Stimulated activated CD8-positive, alpha-beta memory T cell treated with anti-CD3 and anti-CD28 coated beads, Interleukin-4, amount 100 ng/mL, for 4 hours (primary cell): ENCODE measurements around the gene SAA4.
"Not testable (repeated sequence)": the region's sequence is repeated elsewhere in the genome, so short reads cannot be mapped to it uniquely, and the experiment has no call there.

ENCODE experiments used
- DNase-seq, 2 donors: peaks; one replicate each; pipeline ENCODE4 v3.0.0-alpha.2; 2020; ENCODE audit warnings: low read depth in 2 of 2, low spot score in 1 of 2

The SAA4 gene

DNA sequence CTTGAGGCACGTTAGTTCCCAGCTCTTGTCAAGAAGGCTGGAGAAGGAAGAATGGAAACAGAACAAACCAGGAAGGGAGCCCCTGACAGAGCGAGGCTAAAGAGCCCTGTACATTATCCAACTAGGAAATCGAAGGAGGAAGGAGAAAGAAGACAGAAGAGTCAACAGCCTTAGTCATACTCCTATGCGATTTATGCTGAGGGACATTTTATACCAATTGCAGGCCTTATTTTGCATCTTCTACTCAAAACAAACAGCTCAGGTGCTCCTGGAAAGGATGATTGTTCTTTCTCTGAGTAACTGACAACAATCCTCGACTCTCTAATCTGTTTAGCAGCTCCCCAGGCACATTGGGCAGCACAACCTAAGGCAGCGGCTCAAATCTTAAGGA is 10.6 kb upstream of the SAA4 start:
- DNase-seq = not testable (repeated sequence)

DNA sequence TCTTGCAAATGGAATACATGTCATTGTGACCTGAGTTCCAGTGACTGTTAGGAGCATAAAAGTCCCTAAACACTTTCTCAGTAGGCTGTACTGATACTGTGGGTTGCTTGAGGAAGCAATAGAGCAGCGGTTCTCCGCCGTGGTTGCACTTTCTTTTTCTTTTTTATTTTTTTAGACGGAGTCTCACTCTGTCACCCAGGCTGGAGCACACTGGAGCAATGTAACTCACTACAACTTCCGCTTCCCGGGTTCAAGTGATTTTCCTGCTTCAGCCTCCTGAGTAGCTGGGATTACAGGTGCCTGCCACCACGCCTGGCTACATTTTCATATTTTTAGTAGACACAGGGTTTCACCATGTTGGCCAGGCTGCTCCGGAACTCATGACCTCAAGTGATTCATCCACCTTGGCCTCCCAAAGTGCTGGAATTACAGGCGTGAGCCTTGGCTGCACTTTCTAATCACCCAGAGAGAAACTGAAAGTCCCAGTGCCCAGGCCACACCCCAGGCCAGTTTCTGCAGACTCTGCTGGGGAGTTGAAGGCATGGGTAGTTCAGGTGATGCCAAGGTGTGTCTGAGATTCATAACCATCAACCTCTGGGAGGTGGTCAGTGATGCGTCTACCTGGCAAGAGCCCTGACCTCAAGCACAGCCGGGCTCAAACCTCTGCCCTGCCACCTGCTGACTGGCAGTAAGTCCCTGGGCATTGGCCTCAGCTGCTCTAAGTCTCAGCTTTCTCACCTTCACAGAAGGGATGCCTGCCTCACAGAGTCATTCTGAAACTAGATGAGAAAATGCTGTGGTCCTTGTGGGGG is 10.0 kb upstream of the SAA4 start:
- not testable (repeated sequence) for DNase-seq

DNA sequence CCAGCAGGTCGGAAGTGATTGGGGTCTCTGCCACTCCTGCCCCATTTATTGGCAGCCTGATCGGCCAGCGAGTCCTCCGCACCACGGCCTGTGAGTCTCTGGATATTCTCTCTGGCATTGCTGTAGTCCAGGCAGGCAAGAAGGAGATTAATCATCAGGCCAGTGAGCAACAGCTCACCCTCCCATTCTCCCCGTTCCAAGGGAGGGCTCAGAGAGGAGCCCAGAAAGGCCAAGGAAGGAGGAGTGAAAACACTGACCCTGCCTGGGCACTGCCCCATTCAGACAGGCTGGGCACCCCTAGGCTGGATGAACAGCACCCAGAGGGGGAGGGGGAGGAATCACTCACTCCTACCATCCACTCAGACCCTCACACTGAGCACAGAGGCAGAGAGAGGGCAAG is 8.8 kb upstream of the SAA4 start:
- DNase-seq = no peak

DNA sequence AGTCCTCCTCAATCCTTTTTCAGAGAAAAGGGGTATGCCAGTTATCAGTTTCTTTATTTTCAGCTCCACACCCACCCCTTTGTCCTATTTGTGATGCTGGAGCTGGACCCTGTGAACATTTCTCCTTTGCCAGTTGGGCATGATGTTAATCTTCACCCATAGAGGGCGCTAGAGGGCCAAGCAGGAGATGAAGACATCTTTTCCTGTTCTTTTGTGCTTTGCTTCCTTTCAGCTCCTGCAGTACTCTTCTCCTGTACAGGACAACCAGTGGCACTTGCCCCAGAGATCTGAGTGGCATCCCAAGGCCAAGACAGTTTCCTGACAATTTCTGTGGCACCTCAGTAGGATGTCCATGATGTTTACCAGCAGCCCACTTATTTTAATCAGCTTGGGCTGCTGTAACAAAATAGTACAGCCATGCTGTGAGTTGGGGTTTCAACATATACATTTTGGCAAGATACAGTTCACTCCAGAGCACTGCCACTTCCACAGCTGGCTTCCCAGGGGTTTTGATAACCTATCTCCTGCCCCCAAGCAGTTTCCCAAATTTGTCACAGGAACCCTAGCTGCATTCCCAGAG is 7.3 kb upstream of the SAA4 start:
- DNase-seq = peak; percentile 8 to 18

DNA sequence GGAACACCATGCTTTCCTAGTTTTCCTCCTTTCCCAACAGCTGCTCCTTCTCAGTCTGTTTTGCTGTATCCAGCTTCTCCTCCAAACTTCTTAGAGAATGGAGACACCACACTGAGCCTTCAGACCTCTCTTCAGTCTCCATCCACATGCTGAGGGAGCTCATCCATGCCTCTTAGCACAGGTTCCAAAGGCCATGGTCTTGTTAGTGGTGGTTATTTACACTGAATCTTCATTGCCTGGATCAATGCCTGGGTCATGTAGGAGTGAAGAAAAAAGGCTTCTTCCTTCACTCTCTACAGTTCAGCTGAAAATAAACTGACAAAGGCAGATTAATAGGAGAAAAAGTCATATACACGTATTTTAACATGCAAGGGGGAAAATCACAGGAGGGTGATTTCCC is 3.1 kb upstream of the SAA4 start:
- DNase-seq = no peak

DNA sequence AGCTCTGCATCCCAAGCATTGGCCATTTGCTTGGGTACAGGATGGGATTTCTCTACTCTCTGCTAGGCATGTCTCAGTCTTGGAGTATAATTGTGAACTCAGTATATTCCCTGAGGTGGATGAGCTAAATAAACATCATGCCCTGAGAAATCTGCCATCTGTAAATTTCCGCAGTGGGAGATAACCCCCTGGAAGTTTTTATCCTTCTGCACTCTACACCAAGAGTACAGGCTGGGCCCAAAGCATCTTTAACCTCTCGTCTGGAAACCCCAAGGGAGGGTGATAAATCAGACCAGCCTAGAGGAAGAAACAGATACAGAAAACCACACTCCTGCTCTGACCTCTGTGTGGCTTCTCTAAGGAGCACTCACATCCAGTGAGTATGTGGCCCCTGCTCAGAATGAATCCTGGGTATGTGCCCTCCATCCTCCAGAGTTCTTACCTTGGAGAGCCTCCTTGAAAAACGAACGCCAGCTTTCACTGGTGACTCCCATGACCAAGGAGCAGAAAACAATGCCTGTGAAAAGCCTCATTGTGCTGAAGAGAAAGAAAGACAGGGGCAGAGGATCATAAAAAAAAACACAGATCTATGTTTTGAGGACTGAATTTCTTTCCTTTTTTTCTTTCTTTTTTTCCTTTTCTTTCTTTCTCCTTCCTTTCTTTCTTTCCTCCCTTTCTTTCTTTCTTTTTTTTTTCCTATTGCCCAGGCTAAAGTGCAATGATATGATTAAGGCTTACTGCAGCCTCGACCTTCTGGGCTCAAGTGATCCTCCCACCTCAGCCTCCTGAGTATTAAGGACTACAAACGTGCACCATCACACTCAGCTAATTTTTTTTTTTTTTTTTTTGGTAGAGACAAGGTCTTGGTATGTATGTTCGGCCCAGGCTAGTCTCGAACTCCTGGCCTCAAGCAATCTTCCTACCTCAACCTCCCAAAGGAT is 938 bp downstream of the SAA4 start:
- DNase-seq = no peak

DNA sequence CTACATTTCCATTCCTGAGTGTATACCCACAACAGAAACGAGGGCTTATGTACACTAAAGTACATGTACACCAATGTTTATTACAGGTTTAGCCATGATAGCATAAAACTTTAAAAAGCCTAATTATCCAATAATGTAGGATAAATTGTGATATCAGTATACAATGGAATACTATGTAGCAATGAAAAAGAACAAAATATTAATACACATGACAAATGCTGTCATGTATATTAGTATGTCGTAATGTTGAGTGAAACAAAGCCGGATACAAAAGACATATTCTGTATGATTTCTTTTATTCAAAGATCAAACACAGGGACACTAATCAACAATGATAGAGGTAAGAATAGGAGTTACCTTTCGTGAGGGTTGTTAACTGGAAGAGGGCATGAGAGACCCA is 2.7 kb downstream of the SAA4 start:
- DNase-seq = no peak

DNA sequence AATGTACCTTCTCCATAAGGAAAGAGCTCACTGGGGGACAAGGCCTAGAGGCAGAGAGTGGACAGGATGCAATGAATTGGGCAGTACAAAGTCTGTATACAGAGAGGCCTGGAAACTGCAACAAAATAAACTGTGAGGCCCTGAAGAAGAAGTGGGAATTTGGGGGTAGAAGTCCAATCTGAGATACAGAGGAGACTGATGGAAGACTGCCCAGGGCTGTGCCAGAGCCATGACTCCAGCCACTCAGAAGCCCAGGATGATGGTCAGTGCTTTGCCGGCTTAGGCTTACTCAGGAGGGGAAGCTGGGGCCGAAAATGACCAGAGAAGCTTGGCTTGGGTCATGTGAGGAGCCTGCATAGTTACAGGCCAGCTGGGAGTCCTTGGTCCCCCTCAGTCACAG is 5.7 kb downstream of the SAA4 start:
- DNase-seq = no peak

DNA sequence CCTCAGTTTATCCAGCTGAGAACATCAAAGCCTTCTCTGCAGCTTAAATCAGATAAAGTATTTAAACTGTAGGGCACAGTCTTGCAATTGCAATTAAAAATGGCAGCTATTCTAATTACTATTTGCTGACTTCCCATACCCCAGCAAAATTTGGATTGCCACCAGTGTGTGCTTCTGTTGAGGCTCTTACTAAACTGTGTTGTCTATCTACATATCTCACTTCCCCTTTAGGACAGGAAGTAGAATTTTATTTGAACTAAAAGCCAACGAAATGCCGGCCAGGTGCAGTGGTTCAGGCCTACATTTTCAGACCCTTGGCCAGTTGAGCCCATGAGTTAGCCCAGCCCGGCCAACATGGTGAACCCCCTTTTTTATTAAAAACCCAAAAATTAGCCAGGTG is 7.1 kb downstream of the SAA4 start:
- DNase-seq = no peak

DNA sequence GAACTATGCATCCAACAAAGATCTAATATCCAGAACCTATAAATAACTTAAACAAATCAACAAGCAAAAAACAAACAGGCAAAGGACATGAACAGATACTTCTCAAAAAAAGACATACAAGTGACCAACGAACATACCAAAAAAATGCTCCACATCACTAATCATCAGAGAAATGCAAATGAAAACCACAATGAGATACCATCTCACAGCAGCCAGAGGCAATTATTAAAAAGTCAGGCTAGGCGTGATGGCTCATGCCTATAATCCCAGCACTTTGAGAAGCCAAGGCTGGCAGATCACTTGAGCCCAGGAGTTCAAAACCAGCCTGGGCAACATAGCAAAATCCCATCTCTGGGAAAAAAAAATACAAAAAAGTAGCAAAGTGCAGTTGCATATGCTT is 10.7 kb downstream of the SAA4 start:
- DNase-seq = no peak

DNA sequence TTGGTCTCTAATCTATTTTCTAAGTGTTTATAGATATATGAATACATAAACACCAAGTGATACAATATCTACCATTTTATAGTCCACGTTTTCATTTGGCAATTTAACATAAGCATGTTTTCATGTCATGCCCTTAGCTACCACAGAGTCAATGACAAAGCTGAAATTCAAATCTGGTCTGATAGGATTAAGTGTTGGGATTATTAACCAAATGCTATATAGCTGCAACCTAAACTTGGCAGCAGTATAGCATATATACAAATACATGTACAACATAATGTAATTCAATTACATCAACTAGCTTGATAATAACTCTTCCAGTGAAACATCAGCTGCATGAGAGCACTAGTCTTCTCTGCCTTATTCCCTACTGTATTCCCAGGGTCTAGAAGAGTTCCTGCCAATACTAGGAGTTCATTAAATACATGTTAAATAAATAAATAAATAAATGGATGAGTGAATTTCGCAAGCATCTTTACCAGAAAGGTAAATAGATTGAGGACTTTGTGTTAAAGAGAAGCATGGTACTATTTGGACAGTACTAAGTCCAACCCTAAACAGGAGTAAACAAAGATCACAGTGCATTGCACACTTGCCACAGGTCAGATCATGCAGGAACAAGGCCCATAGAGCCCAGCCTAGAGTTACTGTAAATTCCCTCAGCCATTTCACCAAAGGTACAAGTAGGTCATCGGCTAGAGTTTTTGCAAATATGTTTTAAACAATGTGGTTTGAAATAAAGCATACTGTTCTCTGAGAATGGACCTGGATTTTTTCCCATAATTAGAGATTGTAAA is 12.8 kb downstream of the SAA4 start:
- DNase-seq = no peak

DNA sequence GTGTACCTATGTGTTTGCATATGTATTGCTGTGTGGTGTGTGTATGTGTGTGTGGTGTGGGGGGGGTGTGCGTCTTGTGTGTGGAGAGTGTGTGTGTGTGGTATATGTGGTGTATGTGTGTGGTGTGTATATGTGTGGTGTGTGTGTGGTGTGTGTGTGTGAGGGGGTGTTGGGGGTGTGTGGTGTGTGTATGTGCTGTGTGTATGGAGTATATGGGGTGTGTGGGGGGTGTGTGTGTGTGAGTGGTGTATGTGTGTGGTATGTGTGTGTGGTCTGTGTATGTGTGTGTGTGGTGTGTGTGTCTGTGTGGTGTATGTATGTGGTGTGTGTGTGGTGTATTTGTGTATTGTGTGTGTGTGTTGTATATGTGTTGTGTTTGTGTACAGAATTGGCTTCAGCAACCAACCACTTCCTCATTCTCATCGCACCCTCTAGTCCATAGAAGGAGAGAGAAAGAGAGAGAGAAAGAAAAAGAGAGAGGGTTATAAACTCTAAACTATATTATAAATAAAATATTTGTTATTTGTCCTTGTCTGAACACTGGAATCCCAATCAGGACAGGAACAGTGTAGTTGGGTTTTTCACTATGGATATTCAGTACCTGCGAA is 13.7 kb downstream of the SAA4 start:
- DNase-seq = no peak

DNA sequence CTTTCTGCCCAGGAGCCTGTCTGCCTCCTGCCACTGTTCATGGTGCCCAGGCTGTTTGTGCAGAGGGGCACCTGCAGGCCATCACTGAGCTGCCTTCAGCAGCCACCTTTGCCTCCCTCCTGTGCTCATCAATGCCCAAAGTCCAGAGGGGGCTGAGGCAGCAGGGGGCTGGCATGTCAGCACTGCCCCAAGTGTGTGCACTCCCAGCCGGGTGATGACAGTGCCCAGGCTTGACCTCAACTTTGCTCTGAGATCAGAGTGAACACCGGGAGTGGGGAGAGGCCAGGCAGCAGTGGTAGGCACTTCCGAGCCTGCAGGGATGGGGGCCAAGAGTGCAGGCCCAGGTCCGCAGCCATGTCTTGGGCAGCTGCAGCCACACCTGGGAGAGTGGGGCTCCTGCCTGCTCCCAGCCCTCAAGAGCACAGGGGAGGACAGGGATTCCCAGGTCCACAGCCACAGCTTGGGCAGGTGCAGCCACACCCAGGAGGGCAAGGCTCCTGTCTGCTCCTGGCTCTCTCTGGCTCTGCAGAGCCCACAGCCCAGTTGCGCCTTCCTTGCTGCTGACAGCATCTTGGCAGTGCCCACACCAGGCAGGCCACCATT is 15.2 kb downstream of the SAA4 start:
- no peak for DNase-seq

DNA sequence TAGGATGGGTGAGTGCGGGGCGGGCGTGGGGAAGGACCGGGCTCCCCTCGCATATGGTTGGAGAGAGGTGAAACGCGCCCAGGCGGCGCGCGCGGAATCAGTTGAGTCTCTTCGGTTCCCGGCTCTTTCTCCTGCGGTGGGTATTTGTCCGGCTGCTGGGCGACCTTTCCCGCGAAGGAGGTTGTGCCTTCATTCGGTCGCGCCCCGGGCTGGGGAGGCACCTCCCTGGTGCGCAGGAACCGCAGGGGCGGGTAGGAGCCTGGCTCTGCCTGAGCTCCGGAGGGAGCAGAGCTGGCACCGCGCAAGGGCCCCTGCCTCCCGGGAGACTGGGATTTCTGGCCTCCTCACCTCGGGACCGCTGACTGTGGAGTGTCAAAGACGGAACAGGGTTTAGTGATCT is 27.5 kb downstream of the SAA4 start:
- DNase-seq = no peak

DNA sequence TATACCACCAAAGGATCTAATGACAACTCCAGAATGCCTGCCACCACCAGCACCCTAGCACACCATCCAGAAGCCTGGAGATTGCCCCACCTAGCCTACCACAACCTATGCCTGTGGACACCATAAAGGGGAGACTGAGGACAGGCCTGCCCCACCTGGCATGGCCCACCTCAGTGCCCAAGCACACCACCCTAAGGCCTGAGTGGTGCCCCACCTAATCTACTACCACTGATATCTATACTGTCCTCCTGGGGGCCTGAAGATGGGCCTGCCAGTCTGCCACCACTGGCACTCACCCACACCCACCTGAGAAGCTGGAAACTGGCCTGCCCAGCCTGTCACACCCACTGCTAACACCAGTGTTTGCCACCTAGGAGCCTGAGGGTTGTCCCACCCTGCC is 31.8 kb downstream of the SAA4 start:
- DNase-seq = no peak

DNA sequence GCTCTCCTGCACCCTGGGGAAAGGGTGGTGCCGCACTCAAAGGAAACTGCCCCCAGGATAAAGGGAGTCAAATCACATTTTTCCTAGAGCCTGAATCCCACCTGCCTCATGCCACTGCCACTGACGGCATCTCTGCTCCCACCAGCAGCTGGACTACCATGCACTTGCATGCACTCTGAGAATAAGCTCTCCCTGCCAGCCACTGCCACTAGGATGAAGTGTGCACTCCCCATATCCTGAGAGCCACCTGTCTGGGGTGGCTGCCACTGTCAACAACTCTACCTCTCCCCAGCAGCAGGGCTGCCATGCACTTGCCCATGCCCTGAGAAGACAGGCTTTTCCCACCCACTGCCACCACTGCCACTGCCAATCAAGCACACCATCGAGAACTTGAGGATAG is 32.4 kb downstream of the SAA4 start:
- no peak for DNase-seq

DNA sequence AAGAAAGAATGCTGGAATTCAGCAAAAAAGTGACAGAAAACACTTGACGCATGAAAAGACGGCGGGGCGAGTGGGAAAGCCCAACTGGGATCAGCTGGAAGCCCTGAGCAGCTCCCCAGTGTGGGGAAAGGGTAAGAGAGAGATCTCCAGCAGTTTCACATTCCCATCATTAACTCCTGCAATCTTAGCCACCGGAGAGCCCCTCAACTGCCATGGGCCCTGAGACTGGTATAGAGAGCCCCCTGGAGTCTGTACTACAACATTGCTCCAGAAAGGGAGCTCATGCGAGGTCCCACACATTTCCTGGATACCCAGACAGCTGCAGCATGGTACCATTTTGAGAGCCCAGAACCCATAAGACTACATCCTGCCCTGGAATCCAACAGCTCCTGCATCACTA is 32.9 kb downstream of the SAA4 start:
- DNase-seq = no peak

DNA sequence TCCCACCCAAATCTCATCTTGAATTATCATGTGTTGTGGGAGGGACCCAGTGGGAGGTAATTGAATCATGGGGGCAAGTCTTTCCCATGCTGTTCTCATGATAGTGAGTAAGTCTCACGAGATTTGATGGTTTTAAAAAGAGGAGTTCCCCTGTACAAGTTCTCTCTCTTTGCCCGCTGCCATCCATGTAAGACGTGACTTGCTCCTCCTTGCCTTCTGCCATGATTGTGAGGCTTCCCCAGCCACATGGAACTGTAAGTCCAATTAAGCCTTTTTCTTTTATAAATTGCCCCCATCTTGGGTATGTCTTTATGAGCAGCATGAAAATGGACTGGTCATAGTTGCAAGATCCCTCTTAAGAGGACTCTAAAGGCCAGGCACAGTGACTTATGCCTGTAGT is 38.9 kb downstream of the SAA4 start:
- DNase-seq = not testable (repeated sequence)

DNA sequence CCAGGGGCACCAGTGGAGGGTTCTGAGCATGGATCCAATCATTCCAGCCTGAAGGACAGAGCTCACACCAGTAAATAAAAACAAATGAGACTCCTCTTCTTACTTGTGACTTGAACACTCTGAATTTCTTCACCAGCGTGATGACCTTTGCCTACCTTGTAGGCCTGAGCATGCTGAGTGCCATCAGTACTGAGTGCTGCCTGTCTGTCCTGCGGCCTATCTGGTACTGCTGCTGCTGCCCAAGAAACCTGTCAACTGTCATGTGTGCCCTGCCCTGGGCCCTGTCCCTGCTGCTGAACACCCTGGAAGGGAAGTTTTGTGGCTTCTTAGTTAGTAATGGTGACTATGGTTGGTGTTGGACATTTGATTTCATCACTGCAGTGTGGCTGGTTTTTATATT is 40.1 kb downstream of the SAA4 start:
- DNase-seq = no peak

DNA sequence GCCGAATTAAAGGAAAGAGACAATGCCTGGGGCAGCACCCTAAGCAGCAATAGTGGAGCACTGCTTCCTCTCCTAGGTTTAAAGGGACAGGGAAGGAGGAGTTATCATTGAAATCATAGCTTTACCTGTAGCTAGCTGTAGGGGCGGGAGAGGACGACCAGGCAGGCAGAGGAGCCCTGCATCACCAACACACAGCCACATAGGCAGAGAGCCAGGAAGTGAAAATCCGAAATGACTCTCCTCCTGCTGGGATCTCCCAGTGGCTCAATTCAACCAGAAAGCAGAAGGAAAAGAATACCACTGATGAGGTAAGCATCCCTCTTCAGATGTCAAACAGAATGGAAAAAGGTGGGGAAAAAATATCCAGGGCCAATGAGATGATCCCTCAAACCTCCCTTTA is 43.6 kb downstream of the SAA4 start:
- DNase-seq = no peak
